Fibroblast of mammary gland (primary cell): ENCODE results near the gene DNAJC27.

Experiments
- DNase-seq: peaks from one replicate; pipeline ENCODE4 v3.0.0-alpha.2; 2010; ENCODE audit warnings: low read depth
- H3K4me3 ChIP-seq: 2 replicates; pipeline ENCODE4 v1.5.1; 2011; ENCODE audit warnings: low read depth, mild to moderate bottlenecking, low read length, moderate library complexity; ENCODE audit not compliant: control insufficient read depth
- CTCF ChIP-seq: conservative IDR thresholded peaks from 2 replicates; pipeline ENCODE4 v1.5.1; 2011; ENCODE audit warnings: low read depth, low read length, inconsistent platforms; ENCODE audit not compliant: control insufficient read depth, insufficient read depth

DNAJC27 gene

GRCh38 chr2:24943427-24944053 is 28.2 kb downstream of the DNAJC27 start:
- no peak overlapping the region for H3K4me3 ChIP-seq
- TF ChIP-seq CTCF = no peak
- DNase-seq = no peak

- H3K4me3 ChIP-seq = no peak overlapping the region
- no peak for DNase-seq
- no peak for TF ChIP-seq CTCF
Observed at GRCh38 chr2:24939353-24939752, 32.4 kb downstream of the DNAJC27 start.

- no peak overlapping the region for H3K4me3 ChIP-seq
- TF ChIP-seq CTCF = no peak
- DNase-seq = no peak
Observed at GRCh38 chr2:24937236-24937635, 34.5 kb downstream of the DNAJC27 start.

GRCh38 chr2:24935145-24935544 is 36.6 kb downstream of the DNAJC27 start:
- no peak overlapping the region for H3K4me3 ChIP-seq
- no peak for TF ChIP-seq CTCF
- no peak for DNase-seq

GRCh38 chr2:24932715-24933114 is 39.0 kb downstream of the DNAJC27 start:
- no peak for TF ChIP-seq CTCF

GRCh38 chr2:24930768-24931167 is 41.0 kb downstream of the DNAJC27 start:
- TF ChIP-seq CTCF = no peak
- no peak for DNase-seq

More at GRCh38 chr2:24932715-24933114, 39.0 kb downstream of the DNAJC27 start:
- no peak for DNase-seq
- H3K4me3 ChIP-seq = no peak overlapping the region

GRCh38 chr2:24929230-24929629 is 42.5 kb downstream of the DNAJC27 start:
- TF ChIP-seq CTCF = no peak
- DNase-seq = no peak
- H3K4me3 ChIP-seq = no peak overlapping the region

More at GRCh38 chr2:24930768-24931167, 41.0 kb downstream of the DNAJC27 start:
- no peak overlapping the region for H3K4me3 ChIP-seq
